Measurements from ENCODE around the gene KNDC1. TPM values are rescaled to one million over a fixed set of nuclear protein-coding genes. Genes with fewer than 3 reads are reported as not detected.

KNDC1 gene
- total RNA-seq, 1 donor: 5.6 TPM

DNA sequence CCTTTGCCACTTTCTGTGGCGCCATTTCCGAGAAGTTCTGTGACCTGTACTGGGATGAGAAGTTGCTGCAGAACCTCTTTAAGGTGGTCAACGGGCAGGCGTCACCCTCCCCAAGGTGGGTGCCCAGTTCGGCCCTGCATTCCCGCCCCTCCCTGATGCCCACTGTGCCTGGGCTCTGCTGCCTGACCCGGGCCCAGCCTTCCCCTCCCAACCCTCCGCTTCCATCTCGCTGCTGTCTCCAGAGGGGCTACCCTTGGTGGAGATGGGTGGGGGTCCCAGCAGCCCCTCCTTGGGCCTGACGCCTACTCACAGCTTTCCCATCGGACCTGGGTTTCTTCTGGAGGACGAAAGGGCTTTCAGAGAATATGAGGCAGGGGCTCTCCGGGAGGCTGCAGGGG is 39.5 kb downstream of the KNDC1 start:
- H3K4me3 ChIP-seq (ENCODE audit: low read depth, low read length): no peak overlapping the region
- DNase-seq (ENCODE audit: low read depth): no peak
- TF ChIP-seq, protein P1, sequence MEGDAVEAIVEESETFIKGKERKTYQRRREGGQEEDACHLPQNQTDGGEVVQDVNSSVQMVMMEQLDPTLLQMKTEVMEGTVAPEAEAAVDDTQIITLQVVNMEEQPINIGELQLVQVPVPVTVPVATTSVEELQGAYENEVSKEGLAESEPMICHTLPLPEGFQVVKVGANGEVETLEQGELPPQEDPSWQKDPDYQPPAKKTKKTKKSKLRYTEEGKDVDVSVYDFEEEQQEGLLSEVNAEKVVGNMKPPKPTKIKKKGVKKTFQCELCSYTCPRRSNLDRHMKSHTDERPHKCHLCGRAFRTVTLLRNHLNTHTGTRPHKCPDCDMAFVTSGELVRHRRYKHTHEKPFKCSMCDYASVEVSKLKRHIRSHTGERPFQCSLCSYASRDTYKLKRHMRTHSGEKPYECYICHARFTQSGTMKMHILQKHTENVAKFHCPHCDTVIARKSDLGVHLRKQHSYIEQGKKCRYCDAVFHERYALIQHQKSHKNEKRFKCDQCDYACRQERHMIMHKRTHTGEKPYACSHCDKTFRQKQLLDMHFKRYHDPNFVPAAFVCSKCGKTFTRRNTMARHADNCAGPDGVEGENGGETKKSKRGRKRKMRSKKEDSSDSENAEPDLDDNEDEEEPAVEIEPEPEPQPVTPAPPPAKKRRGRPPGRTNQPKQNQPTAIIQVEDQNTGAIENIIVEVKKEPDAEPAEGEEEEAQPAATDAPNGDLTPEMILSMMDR (IDR thresholded peaks at IDR 0.05; ENCODE audit: insufficient read depth, low read depth, low read length): no peak

DNA sequence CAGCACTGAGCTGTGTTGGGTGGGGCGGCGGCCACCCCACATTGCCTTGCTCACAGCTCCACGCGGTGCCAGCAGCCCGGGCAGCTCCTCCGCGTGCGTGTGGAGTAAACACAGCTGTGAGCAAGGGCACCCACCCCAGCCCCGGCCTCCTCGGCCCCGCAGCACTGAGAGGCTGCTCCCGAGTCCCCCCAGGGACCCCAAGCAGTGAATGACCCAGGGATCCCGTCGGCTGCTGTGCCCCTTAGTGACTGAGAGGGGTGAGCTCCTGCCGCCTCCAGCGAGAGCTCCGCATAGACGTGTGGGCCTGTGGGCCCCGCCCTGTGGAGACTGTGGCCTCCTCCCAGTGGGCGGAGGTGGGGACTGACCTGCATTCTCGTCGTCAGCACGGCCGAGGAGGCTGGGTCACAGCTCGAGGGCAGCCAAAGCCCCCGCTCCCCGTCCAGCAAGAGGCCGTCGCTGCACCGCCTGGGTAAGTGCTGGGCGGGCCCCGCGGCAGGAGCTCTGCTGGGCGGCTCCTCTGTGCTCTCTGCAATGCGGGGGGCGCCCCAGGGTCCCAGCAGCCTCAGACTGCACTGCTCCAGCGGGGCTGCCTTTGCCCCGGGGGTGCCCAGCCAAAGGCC is 40.1 kb downstream of the KNDC1 start:
- no peak for DNase-seq (ENCODE audit: low read depth)
- TF ChIP-seq, protein P1 (IDR thresholded peaks at IDR 0.05; ENCODE audit: insufficient read depth, low read depth, low read length): no peak
- no peak overlapping the region for H3K4me3 ChIP-seq (ENCODE audit: low read depth, low read length)

DNA sequence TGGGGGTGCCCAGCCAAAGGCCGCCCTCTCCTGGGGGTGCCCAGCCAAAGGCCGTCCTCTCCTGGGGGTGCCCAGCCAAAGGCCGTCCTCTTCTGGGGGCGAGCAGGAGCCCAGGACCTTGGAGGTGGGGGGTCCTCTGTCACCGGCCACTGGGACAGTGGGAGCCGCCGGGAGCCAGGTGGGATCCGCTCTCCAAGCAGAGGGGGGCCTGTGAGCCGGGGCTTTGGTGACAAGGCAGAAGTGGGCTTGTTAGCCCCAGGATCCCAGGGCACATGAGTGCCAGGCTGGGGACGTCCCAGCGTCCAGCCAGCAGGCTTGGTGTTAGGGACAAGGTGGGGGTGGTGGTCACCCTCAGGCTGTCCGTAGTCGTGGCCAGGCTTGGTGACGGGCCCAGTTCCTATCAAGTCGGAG is 40.6 kb downstream of the KNDC1 start:
- TF ChIP-seq, protein P1 (IDR thresholded peaks at IDR 0.05; ENCODE audit: insufficient read depth, low read depth, low read length): no peak
- no peak overlapping the region for H3K4me3 ChIP-seq (ENCODE audit: low read depth, low read length)
- no peak for DNase-seq (ENCODE audit: low read depth)

DNA sequence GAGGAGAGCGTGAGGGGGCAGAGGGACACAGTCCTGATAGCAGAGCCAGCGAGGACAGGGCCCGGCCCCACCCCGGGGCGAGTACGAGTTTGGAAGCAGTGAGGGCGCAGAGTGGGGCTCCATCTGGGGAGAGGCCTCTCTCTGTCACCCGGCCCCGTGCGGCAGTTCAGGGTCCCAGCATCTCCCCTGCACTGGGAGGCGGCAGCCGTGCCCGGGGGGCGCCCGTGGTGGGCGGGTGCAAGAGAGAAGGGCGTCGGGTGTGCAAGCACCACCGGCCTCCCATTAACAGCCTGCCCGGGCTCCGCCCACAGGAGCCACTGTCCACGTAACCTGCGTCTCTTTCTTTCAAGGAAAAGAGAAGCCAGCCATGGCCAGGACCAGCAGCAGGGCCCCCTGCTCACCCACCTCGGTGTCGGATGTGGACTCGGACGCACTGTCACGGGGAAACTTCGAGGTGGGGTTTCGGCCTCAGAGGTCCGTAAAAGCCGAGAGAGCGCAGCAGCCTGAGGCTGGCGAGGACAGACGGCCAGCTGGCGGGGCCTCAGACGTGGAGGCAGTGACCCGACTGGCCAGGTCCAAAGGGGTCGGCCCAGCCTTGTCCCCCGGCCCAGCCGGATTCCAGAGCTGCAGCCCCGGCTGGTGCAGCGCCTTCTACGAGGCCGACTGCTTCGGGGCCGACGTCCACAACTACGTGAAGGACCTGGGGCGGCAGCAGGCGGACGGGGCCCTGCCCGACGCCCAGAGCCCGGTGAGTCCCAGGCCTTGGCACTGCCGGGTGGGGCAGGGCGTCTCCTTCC is 41.3 kb downstream of the KNDC1 start:
- DNase-seq (ENCODE audit: low read depth): no peak
- TF ChIP-seq, protein P1 (IDR thresholded peaks at IDR 0.05; ENCODE audit: insufficient read depth, low read depth, low read length): no peak
- H3K4me3 ChIP-seq (ENCODE audit: low read depth, low read length): no peak overlapping the region

DNA sequence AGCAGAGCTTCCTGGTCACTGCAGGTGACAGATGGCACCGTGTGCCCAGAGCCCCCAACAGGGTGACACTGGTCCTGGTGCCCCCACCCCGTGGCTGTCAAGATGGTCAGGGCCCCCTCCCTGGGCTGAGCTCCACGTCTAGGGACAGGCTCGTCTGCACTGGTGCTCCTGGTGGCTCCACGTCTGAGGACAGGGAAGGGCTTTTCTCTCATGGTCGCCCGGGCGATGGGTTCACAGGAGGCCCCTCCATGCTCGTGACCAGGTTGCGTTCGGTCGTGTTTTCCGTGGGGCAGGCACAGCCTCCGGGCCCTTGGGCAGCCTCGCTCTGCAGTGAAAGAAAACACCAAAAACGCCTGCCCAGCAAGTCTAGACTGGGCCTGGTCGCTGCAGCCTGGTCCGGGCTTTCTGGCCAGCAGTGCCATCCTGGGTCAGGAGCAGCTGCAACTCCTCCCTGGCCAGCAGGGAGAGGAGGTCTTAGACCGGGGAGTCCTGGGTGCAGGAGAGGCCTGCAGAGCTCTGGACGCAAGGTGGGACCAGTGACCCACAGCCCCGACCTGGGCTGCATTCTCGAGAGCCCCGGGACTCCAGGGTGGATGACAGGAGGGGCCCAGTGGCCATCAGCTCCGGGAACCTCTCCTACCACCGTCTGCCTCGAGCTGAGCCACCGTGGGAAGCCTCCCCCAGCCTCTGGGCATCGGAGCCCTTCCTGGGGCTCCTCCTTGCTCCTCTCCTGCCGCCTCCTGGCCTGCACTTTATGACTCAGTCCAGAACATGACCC is 42.1 kb downstream of the KNDC1 start:
- TF ChIP-seq, protein P1 (IDR thresholded peaks at IDR 0.05; ENCODE audit: insufficient read depth, low read depth, low read length): no peak
- H3K4me3 ChIP-seq (ENCODE audit: low read depth, low read length): no peak overlapping the region

DNA sequence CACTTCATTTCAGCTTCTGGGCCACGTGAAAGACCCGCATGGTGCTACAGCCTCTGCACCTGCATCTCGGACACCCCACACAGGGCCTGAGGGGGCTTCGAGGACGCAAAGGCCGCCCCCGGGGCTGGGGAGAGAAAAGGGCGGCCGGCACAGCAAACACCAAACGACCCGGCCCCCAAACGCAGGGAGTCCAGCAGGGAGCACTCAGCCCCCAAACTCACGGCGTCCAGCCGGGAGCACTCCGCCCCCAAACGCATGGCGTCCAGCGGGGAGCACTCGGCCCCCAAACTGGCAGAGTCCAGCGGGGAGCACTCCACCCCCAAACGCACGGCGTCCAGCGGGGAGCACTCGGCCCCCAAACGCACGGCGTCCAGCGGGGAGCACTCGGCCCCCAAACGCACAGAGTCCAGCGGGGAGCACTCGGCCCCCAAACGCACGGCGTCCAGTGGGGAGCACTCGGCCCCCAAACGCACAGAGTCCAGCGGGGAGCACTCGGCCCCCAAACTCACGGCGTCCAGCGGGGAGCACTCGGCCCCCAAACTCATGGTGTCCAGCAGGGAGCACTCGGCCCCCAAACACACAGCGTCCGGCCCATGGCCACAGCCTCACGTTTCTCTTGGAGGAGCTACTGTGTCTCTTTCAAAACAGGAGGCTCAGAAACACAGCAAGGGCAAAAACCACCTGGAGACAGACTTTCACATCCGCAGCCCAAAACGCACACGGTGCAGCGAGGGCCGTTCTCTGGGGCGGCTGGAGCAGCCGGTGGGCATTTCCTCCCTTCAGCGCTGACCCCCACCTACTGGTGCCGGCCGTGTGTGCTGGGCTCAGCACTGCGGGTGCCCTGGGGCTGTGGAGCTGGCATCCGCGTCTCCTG is 43.0 kb downstream of the KNDC1 start:
- H3K4me3 ChIP-seq (ENCODE audit: low read depth, low read length): no peak overlapping the region
- no peak for DNase-seq (ENCODE audit: low read depth)
- TF ChIP-seq, protein P1 (IDR thresholded peaks at IDR 0.05; ENCODE audit: insufficient read depth, low read depth, low read length): no peak

More for the DNA sequence above, 42.1 kb downstream of the KNDC1 start:
- no peak for DNase-seq (ENCODE audit: low read depth)
